GM13977 (cell line): ENCODE measurements around the gene NPPB.

ENCODE experiments used
- DNase-seq: peaks from one replicate; pipeline ENCODE4 v3.0.0; 2012; ENCODE audit warnings: low spot score
- in situ Hi-C: fragments of 300-500 bp; cut with MboI; formaldehyde crosslinking; loops from one replicate; pipeline ENCODE4 v1.12.0; 2022; ENCODE audit warnings: low sequenced_read_pairs, low pct_unique_long_range_greater_than_20kb, mixed read lengths, inconsistent platforms; ENCODE audit not compliant: unreplicated experiment
- TF ChIP-seq, protein P1 (sequence below): IDR thresholded peaks from 2 replicates; pipeline ENCODE4 v1.5.1; 2012; ENCODE audit warnings: mild to moderate bottlenecking, control low read depth; ENCODE audit not compliant: insufficient read depth; ENCODE audit errors: extremely low read depth, missing control alignments

Gene NPPB

GRCh38 chr1:11875094-11875493 is 16.3 kb upstream of the NPPB start:
- no peak for DNase-seq
- TF ChIP-seq, protein P1, sequence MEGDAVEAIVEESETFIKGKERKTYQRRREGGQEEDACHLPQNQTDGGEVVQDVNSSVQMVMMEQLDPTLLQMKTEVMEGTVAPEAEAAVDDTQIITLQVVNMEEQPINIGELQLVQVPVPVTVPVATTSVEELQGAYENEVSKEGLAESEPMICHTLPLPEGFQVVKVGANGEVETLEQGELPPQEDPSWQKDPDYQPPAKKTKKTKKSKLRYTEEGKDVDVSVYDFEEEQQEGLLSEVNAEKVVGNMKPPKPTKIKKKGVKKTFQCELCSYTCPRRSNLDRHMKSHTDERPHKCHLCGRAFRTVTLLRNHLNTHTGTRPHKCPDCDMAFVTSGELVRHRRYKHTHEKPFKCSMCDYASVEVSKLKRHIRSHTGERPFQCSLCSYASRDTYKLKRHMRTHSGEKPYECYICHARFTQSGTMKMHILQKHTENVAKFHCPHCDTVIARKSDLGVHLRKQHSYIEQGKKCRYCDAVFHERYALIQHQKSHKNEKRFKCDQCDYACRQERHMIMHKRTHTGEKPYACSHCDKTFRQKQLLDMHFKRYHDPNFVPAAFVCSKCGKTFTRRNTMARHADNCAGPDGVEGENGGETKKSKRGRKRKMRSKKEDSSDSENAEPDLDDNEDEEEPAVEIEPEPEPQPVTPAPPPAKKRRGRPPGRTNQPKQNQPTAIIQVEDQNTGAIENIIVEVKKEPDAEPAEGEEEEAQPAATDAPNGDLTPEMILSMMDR, result no peak
- in situ Hi-C loops, result no loop called here

DNA sequence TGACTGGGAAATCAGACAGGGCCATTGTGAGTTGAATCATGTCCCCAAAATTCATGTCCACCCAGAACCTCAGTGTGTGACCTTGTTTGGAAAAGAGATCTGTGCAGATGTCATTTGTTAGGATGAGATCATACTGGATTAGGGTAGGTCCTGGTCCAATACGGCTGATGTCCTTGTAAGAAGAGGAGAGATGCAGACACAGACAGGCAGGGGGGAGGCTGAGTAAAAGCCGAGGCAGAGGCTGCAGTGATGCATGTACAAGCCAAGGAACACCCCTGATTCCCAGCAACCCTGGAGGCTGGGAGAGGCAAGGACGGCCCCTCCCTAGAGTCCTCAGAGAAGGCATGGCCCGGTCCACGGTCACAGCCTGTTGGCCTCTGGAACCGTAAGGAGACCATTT is 15.9 kb upstream of the NPPB start:
- TF ChIP-seq, protein P1, result no peak
- no peak for DNase-seq
- in situ Hi-C loops, result no loop called here

DNA sequence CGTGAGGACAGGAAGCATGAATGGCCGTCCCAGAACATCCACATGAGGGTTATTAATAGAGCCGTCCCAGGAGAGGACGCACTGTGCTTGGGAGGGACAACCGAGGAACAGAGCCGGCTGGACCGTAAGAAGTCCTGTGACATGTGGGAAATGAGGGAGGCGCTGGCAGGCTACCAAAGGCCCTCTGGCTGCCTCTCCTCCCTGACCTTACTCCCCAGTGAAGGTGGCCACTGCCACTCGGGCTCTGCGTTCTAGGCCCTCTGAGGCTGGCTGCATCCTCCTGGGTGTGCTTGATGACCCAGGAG is 15.5 kb upstream of the NPPB start:
- DNase-seq, result no peak
- TF ChIP-seq, protein P1, result no peak
- in situ Hi-C loops, result no loop called here

DNA sequence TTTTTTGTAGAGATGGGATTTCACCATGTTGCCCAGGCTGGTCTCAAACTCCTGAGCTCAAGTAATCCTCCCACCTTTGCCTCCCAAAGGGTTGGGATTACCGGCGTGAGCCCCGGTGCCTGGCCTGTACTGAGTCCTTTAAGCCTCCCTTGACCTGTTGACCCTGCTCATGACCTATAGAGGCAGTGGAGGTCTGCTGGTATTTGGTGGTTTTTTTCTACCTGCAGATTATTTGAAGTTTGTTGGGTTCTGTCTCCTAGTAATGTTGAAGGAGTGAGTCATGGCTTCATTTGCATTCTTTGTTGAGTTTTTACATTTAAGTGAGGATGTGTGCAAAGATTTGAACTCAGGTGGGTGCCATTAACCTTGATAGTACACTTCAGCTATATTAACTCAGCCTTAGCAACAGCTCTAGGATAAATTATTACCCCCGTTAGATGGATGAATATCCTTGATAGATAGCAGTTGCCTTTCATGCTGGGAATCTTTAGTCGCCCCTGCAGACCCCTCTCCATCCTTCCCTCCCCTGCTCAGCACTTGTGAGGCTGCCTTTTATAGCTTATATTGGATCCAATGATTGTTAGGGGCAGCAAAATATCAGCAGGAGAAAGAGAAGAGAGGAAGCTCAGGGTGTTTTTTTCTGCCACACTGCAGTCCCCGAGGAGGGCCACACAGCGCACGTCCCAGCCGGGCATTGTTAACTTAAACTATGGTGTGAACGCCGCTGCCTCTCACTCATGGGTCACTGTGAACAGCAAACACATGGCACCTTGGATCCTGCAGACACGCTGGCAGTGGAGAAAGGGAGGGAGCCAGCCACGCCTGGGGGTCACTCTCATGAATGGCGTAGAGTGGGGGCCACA is 14.9 kb upstream of the NPPB start:
- in situ Hi-C loops, result no loop called here
- DNase-seq, result no peak
- TF ChIP-seq, protein P1, result no peak

GRCh38 chr1:11872545-11872944 is 13.8 kb upstream of the NPPB start:
- TF ChIP-seq, protein P1, result no peak
- in situ Hi-C loops, result no loop called here
- no peak for DNase-seq

DNA sequence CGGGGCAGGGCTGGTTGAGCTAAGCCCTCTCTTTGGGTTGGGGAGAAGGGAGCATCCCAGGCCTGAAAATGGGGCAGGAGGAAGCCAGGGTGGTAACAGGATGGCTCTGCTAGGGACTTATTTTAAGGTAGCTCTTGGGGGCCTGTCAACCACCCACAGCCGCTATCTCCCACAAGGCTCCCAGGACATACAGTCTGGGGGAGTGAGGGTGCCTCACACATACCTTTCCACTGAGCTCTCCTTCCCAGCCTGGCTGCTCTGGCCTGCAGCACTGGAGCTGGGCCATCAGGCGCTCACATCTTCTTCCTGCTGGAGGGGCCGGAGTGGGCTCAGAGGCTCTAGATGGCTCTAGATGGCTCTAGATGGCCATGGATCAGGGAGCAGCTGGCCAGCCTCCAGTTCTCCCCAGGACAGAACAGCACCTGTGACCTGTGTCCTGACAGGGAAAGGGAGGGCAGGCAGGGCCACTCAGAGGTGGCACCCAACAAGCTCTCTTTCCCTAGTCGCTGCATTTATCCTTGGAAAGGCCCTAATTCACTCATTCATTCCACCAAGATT is 11.0 kb upstream of the NPPB start:
- in situ Hi-C loops, result no loop called here
- TF ChIP-seq, protein P1, result no peak
- DNase-seq, result no peak

DNA sequence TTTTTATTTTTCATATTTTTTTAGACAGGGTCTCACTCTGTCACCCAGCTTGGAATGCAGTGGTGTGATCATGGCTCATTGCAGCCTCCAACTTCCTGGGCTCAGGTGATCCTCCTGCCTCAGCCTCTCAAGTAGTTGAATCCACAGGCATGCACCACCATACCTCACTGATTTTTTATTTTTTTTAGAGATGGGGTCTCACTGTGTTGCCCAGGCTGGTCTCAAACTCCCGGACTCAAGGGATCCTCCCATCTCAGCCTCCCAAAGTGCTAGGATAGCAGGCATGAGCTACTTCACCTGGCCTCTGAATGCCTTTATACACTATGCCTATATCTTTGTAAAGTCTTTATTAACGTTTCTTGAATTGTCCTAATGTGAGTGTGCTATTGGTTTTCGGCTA is 10.4 kb upstream of the NPPB start:
- TF ChIP-seq, protein P1, result no peak
- in situ Hi-C loops, result no loop called here
- DNase-seq, result no peak
